Measurements from ENCODE around the gene MRC2.
A peak's percentile ranks its signal among the peaks of the same experiment; 100 is the strongest.

MRC2 gene

DNA sequence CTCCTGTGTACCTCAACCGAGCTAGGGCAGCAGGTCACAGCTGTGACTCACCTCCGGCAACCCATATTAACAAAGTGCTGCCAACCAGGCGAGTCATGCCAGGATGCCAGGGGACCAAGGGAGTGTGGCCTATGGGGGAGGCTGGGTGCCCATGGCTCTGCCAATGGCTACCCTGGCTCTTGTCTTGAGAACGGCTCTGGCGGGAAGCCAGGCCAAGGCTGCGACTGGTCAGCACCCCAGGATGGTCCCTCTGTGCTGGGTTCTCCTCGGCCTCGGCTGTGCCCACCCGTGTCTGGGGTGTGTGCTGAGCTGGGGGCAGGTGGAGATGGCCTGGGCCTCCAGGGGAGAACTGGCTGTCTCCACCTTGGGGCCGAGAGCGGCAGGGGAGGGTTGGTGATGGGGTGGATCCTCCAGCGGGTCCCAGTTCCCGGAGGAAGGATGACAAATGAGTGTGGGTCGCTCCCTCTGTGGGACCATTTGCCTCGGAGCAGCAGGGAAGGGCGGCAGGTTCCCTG, 75.8 kb downstream of the MRC2 start:
- DNase-seq = peak; percentile 59

DNA sequence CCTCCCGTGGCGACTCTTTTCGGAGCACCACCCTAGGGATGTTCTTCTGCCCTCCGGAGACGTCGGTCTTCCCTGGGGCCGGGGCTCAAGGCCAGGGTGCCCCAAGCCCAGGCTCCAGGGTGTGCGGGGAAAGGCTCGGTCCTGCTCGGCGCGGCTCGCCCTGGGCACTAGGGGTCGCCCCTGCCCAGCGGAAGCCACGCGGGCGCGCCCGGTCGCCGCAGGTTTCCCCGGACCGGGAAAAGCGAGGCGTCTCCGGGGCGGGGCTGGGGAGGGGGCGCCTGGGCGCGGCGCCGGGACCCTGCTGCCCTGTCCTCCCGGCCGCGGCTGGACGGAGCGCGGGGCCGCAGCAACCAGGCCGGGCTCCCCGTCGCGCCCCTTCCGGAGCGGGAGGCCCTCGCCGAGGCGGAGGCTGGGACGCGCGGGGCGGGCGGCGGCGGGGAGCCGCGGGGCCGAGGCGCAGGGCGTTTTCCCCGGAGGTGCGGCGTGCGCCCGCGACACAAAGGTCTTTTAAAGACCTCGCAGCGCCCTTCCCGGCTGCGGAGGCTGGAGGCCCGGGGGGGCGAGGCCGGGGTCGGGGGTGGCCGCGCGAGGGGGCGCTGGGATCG, 76.4 kb downstream of the MRC2 start:
- DNase-seq = peak; percentile 68

DNA sequence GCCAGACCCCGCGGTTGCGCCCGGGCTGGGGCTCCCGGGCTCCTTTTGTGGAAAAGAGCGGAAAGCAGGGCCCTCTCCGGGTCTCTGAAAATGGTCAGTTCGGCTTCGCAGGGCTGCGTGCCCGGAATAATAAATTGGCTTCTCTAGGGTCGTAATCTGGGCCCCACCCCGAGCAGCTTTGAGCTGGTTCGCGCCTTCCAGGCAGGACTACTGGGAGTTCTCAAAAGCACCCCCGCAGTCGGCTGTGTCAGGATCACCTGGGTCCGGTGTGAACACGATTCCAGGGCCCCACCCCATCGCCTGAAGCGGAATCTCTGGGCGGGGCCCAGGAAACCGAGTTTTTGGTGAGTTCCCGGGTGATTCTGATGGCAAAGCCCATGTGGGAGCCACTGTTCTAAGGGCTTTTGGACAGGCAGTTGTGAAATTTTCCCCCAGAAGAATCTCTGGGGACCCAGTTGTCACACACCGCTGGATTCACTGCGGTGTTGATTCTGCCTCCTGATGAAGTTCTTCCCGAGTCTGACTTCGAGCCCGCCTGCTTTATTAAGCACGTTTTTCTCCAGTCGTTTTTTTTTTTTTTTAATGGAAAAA, 77.0 kb downstream of the MRC2 start:
- DNase-seq = peak; percentile 53

DNA sequence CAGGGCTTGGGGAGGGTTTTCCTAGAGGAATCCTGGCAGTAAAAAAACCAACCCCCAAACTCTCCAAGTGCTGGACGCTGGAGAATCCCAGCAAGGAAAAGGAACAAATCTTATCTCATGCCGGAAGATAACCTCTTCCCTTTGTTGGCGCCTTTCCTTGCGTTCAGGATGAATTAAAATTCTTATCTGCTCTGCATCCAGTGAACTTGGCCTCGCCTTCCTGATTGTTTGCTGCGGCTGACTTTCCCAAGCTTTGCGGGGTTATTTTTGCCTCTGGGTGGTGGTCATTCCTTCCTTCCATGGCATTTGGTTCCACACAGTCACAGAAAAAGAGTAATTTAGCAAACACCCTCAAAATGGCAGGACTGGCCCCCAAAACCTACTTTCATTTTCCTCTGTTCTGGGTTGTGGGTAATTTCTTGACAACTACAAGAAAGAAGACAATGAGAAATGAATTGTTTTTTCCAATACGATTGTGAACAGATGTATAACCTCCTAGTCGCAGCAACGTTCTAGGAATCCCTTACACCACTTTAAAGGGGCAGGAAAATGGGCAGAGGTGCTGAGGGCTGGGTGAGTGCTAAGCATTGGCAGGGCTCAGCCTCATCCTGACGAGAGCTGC, 77.8 kb downstream of the MRC2 start:
- DNase-seq = peak; percentile 36

DNA sequence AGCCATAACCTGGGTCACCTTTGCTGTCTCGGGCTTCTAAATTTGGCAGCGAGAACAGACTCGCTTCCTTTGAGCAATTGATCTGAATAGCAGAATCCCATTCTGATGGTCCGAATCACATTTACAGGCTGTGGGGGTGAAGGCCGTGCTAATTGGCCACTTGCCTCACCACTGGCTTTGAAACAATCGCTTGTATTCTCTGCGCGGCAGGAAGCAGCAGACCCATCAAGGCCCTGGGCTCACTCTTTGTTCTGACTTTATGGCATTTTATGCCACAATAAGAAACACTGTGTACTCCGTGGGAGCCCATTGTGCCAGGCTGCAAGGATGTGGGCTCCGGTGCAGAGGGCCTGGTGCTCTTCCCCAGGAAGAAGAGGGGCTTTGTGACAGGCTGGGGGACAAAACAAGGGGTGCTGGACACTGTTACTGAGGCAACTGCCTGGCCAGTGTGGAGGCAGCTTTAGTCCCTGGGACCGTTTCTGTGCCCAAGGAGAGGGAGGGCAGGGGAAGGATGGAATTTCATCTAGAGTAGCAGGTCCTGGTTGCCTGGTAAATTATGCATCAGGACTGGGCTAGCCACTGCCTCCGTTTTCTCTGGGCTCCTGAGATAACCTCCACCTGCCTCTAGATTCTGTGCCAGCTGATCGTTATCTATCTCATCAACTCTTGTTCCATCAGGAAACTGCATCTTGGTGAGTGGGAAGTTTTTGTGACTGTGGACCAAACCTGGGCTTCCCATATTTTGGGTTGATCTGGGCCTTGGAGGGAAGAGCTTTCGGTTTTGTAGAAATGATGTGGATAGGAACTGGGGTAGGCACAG, 78.5 kb downstream of the MRC2 start:
- peak; percentile 52 for DNase-seq

DNA sequence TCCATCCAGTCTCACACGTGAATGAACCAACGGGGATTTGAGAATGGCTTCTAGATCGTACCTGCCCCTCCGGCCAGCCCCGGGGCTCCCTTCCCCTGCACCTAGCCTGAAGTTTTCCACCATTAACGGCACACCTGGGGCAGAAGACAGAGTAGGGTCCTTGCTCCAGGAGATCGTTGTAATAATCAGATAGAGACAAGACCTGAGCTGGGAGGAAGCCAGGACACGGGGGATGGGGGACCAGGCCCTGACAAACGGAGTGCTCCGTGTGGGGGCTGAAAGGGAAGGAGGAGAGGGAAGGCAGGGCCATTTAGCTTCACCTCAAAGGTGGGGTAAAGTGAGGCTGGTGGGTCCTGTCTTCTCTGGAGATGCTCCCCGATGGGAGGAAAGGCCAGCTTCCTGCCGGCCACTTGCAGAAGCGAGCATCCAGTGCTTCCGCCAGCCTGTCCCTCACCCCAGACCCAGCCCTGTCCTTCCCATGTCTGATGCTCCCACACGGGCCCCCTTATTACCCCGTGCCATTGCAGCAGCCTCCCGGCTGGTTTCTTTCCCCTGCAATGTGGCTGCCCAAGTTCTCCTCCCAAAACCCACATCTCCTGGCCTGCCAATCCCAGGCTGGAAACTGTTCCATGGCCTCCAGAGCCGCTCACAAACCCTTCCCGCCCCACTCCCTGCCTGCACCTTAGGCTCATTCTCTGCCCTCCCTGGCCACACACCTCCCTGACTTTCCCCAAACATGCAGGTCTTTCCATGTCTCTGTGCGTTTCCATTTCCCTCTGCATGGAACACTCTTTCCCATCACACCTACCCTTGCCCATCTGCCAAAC, 79.3 kb downstream of the MRC2 start:
- no peak for DNase-seq

DNA sequence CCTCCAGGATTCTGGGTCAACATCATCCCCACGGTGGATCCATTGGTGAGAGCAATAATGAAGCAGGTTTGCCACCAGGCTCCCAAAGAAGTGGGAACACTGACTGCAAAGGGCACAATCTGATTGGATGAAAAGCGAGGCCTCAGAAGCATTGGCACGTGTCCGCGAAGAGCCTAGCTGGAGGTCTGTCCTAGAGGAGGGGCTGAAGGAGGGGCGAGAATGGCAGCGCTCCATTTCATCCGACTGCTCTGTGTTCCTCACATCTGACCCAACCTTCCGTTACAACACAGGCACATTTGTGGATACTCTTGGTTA, 79.9 kb downstream of the MRC2 start:
- no peak for DNase-seq

DNA sequence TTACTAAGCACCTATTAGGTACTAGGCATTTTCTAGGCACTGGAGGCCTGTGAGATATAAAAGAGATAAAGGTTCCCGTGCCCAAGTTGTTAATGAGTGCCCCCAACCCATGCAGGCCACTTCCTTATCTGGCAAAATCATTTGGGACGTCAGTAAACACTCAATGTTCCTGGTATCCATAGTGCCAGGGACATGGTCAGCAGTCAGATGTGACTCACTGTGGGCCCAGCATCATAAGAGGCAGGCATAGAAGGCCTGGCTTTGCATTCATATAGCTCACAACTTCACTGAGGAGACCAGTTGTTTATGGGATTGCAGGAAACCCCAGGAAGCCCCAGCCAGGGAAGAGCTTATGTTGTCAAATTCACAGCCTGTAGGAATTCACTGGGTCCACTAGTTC, 81.1 kb downstream of the MRC2 start:
- DNase-seq = no peak

DNA sequence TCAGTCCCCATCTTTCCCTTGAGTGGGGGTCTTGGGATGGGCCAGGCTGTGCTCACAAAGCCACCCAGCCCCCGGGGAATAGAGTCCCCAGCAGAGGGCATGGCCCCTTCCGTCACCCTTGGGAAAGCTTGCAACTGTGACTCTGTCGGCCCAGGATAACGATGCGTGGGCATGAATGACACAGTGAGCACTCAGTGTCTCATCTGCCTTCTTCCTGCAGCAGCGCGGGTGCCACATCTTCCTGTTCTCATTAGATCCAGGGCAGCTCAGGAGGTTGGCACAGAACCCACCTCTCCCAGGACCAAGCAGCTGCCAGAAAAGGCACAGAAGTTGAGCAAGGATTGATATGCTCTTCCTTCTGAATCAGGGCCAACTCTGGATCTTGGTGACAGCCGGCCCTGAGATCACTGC, 84.7 kb downstream of the MRC2 start:
- no peak for DNase-seq

DNA sequence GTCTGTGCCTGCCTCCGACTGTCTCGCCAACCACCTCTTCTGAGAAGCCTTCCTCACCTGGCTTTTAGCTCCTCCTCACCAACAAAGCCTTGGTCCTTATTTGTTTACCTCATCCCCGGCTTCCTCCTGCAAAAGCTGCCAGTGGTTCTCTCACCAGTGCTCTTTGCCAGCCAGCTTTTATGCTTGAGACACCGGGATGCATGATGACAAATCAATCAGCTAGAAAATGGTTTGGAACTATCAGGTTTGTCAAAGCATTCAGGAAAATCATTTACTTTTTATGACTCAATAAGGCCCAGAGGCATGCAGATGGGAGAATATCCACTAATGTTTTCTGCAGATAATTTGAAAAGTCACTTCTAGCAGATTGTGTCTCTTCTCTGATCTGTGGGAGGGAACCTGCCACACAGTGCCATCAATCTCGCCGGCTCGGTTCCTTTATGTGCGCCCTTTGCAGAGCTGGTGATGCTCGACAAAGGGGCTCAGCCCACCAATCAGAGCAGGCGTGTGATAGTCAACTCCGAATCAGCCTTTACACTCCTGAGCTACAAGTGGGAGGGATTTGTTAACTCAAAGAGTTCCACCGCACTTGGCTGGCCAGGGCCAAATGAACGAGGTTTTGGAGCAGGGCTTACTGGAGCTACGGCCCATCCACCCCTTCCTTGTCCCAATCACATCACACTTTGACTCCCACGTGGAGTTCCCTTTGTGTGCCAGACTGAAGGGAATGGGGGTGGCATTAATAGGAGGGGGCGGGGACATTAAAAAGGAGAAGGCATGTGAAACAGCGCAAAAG, 85.8 kb downstream of the MRC2 start:
- DNase-seq = no peak

DNA sequence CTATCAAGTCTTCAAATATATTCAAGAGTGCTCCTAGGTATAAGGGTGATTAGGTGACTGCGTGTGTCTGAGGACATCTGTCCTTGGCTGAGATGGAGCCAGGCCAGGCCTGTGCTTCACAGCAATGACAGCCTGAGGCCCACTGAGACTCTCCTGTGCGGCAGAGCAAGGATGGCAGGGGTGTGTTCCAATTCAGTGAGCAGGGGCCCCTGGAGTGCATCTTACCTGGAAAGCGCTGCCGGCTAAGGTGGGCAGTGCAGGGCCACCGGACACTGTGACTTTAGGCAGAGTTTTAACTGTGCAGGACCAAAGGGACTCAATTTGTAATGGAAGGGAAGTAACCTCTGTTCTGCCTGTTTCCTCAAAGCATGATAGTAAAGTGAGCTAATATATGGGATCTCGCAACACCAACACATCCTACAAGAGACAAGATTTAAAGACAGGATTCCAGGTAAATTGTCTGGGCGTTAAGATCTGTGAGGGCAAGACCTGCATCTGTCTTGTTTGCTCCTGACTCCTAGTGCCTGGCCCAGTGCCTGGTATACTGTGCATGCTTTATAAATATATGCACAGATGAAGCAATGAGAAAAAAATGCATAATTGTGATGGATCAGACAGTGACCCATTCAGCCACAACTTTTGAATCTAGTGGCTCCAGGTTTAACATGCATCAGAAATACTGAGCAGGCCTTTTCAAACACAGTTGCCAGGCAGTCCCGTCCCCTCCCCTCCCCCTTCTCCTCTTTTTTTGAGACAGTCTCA, 86.7 kb downstream of the MRC2 start:
- DNase-seq = peak; percentile 75

DNA sequence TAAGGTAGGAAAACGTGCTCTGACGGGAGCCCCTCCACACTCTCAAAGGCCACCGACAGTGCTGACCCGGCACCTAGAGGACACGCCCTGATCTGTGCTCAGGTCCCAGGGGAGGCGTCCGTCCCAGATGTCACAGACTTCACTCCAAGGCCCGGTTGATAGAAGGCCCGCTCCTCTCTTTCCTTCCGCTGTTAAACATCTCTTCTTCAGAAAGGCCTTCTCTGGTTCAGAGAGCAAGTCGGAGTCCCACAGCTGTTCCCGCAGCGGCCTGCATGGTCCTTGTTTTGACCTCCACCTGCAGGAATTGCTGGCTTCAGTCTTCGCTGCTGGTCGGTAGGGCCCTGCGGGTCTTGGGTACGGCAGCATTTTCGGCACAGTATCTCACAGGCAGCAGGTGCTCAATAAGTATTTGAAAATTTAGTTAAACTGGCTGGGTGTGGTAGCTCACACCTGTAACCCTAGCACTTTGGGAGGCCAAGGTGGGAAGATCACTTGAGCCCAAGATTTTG, 88.5 kb downstream of the MRC2 start:
- no peak for DNase-seq

DNA sequence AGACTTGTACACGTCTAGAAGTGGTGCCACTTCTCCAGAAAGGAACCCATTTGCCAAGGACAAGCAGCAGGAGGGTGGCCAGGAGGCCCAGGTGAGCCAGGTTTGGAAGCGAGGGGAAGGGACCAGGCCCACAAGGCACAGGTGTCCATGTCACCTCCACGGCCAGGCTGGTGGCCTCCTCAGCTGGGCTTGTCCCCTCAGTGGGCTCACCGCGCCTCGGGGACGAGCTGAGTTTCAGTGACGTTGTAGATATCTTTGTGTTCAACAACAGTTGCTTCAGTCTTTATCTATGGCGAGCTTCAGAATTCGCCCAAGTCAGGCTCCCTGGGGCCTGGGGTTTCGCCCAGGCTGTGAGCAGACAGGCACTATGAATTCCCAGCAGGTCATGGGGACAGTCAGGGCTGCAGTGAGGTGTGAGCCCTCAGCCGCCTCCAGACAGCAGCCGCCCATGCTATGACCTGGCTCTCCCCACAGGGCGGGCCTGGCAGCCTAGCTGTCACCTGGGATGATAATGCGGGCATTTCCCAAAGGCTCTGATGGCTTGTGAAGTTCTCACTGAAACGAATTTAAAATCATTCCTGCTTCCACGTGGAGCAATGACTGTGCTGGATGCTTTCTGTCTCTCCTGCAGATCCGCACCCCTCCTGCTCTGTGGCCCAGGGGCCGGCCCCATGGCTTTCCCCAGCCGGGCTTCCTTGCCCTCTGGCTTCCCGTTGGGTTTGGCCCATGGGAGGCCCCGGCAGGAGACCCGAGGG, 89.5 kb downstream of the MRC2 start:
- DNase-seq = no peak

DNA sequence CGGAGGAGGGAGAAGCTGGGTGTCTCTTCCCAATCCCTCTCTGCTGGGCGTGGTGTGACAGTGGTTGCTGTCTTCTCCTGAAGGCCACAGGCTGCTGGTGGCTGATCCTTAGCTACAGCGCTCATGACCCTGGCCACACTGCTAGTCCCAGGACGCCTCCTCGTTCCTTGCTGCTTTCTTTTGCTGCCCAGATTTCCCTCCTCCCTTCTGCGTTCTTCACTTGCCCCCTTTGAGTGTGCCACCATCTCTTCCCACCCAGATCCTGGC, 90.1 kb downstream of the MRC2 start:
- no peak for DNase-seq

DNA sequence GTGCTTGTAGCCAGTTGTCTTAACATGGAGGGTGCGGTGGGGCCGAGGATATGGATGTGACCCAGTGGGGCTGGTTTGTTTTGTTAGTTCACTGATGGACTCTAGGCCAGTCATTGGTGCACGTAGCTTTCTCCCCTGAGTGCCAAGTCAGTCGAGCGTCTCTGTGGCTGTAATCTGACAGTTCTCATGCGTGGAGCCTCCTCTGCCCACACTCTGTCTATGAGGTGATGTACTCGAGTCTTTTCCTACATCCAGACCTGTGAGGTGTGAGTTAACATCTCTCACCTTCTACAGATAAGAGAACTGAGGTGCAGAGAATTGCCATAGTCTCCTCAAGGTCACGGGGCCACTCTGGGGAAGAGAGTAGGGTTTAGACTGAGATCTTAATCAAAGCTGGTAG, 90.4 kb downstream of the MRC2 start:
- no peak for DNase-seq

DNA sequence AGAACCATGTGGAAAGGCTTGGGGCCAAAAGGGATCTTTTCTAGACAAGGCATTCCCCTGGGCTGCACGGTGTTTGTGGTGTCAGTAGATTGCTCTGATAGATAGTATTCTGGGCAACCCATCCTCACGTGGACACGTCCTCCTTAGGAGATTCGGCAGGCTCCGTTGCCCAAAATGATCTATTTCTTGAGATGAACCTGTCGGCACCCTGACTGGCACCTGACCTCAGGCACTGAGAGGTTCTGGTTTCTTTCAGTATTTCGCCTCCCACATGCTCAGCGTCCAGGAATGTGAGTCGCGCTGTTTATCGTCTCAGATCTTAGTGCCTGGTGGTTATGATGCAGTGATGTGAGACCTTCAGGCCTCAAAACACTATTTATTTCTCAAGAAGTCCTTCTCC, 91.0 kb downstream of the MRC2 start:
- DNase-seq = peak; percentile 74

DNA sequence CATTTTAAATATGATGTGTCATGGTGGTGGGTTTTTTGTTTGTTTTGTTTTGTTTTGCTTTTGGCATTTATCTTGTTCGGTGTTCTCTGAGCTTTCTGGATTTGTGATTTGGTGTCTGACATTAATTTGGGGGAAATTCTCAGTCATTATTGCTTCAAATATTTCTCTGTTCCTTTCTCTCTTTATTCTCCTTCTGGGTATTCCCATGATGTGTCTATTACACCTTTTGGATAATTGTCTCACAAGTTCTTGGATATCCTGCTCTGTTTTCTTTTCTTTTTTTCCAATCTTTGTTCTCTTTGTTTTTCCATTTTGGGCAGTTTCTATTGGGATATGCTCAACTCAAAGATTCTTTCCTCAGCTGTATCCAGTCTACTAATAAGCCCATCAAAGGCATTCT, 92.1 kb downstream of the MRC2 start:
- no peak for DNase-seq

DNA sequence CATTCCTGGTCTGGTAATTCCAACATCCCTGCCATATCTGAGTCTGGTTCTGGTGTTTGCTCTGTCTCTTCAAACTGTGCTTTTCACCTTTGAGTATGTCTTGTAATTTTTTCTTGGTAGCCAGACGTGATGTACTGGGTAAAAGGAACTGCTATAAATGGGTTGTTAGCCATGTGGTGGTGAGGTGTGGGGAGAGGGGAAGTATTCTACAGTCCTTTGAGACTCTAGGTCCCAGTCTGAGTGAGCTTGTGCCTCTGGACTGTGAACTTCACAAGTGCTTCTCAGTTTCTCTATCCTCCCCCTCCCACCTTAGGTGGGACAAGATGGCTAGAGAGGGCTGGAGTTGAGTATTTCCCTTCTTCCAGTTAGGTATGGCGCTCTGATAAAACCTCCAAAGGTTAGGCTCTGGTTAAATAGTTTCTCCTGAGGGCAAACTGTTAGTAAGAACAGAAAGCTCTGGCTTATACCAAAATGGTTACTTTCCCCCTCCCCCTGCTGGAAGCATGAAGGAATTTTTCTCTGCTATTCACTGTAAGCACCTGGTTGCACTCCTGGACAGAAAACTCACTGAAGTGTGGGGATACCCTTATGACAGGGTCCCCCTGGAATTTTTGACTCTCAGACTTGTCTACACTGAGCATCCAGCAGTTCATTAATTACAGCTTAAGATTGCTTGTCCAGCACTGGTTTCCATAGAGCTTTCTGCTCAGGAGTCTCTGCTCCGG, 92.8 kb downstream of the MRC2 start:
- no peak for DNase-seq

DNA sequence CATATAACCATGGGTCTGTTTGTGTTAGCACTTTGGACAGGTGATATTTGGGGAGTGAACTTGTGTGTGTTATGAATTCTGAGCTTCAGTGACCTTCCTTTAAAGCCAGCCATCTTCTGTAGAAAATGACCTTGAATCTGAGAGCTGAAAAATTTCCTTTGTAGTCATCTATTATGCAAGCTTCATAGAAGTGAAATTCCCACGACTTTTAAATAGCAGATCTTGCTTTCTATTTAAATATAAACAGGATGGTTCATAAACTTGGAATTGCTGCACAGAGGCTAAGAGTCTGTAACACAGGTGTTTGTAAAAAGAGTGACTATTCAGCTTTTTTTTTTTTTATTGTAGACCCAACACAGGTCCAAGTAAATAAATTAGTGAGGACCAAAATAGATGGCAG, 95.2 kb downstream of the MRC2 start:
- no peak for DNase-seq

DNA sequence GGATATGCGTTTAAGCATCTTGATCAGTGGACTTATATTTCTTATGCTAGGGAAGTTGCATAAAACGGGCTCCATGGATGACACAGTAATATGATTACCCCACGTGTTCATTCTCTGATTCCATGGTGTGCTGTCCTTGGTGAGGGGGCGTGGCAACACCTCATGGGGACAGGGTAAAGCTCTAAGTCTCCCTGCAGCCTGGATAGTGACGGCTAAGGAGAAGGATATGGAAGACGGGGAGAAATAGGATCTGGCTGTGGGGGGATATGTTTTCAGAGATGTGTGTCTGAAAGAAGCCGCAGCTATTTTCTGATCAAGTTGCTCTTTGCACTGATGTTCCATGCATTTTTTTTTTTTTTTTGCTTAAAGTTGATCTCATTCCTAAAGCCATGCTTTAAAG, 96.4 kb downstream of the MRC2 start:
- peak; percentile 33 for DNase-seq
